AG04450 (cell line): Measurements from ENCODE around the gene HNF1A. TPM values are rescaled to one million over a fixed set of nuclear protein-coding genes. Genes with fewer than 3 reads are reported as not detected.
A peak's percentile ranks its signal among the peaks of the same experiment; 100 is the strongest.
"Not testable (repeated sequence)": the region's sequence is repeated elsewhere in the genome, so short reads cannot be mapped to it uniquely, and the experiment has no call there.

Experiments
- CTCF ChIA-PET: fragments of 300-600, 350-600 bp; formaldehyde crosslinking; extraction: SDS; loops from one replicate; lab custom pipeline; 2022; ENCODE audit warnings: antibody characterized with exemption, inconsistent platforms; lab: Charles Lee
- POLR2A ChIA-PET: fragments of 350-600 bp; formaldehyde crosslinking; extraction: SDS; loops from one replicate; lab custom pipeline; 2021; ENCODE audit warnings: antibody characterized with exemption, inconsistent platforms; lab: Yijun Ruan, JAX
- DNase-seq: peaks from one replicate; pipeline ENCODE4 v3.0.0-alpha.2; 2011; ENCODE audit warnings: low read depth, low spot score
- H3K27ac ChIP-seq: one replicate; pipeline ENCODE4 v1.5.1; 2012; ENCODE audit warnings: low read depth, low read length, control low read depth
- H3K27me3 ChIP-seq: one replicate; pipeline ENCODE4 v1.6.0; 2012; ENCODE audit warnings: low read length; ENCODE audit not compliant: control insufficient read depth, insufficient read depth
- H3K4me3 ChIP-seq: 2 replicates; pipeline ENCODE4 v1.5.1; 2011; ENCODE audit warnings: mild to moderate bottlenecking, low read depth, low read length, control low read depth
- H3K9me3 ChIP-seq: 2 replicates; pipeline ENCODE4 v1.5.1; 2012; ENCODE audit warnings: low read length; ENCODE audit not compliant: control insufficient read depth, insufficient read depth
- CTCF ChIP-seq: IDR thresholded peaks from 2 replicates; pipeline ENCODE4 v1.5.1; 2011; ENCODE audit warnings: low read depth, low read length, control low read depth, inconsistent platforms
- polyA plus RNA-seq: library from polyadenylated mRNA; depleted of rRNA; stranded (reverse); fragments of >200 nt; gene quantifications from 2 replicates; pipeline ENCODE4 v1.2.3, GENCODE V29; 2011

The HNF1A gene
- polyA plus RNA-seq, 1 experiment = not detected

- POLR2A ChIA-PET = interaction anchor here (0.6 kb wide), 1 partner anchor 12 kb away, joined by 11 read pairs; no protein-coding TSS in a partner anchor
- no peak overlapping the region for H3K27ac ChIP-seq
- no peaks in the 10 kb centered on the region for H3K9me3 ChIP-seq
- peak; percentile 83 for TF ChIP-seq CTCF
- H3K4me3 ChIP-seq = no peak overlapping the region
- H3K27me3 ChIP-seq = peaks cover 2% of the 10 kb centered on the region
- peak; percentile 10 for DNase-seq
- CTCF ChIA-PET = interaction anchor here (1.0 kb wide), 2 partner anchors 9 to 13 kb away, joined by 3 to 8 read pairs; no protein-coding TSS in a partner anchor
These were observed 33.6 kb upstream of the HNF1A start for GRCh38 chr12:120944645-120945217.

DNA sequence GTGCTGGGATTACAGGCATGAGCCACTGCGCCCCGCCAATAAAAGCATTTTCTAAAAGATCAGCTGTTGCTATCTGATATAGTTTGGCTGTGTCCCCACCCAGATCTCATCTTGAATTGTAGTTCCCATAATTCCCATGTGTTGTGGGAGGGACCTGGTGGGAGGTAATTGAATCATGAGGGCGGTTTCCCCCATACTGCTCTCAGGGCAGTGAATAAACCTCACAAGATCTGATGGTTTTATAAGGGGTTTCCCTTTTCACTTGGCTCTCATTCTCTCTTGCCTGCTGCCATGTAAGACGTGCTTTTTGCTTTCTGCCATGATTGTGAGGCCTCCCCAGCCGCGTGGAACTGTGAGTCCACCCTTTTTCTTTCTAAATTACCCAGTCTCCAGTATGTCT, 32.8 kb upstream of the HNF1A start:
- DNase-seq, H3K9me3 ChIP-seq, POLR2A ChIA-PET, H3K4me3 ChIP-seq, H3K27ac ChIP-seq, CTCF ChIA-PET, H3K27me3 ChIP-seq: not testable (repeated sequence)

GRCh38 chr12:120950260-120950799, 28.0 kb upstream of the HNF1A start:
- DNase-seq, H3K27ac ChIP-seq, POLR2A ChIA-PET, H3K4me3 ChIP-seq, H3K9me3 ChIP-seq, H3K27me3 ChIP-seq: not testable (repeated sequence)
- CTCF ChIA-PET = interaction anchor here (0.6 kb wide), 1 partner anchor 303 kb away, joined by 3 read pairs; no protein-coding TSS in a partner anchor

DNA sequence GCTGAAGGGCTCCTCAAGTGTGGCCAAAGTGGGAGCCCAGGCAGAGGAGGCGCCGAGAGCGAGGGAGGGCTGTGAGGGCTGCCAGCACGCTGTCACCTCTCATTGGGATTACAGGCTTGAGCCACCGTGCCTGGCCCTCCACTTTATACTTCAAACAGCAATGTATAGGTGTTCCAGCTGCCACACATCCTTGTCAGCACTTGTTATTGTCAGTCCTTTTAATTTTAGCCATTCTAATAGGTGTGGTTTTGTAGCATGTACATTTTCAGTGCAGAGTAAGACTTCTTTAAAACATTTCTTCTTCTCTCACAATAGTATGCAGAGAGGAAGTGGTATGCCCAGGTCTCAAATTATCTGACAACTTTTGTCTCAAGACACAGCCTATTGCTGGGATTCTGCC, 27.5 kb upstream of the HNF1A start:
- ChIA-PET POLR2A (no interaction called here), CTCF (no interaction called here)
- DNase-seq = no peak
- no peak for TF ChIP-seq CTCF
- Histone ChIP-seq H3K4me3 (no peak overlapping the region), H3K27ac (no peak overlapping the region), H3K27me3 (peaks cover 4% of the 10 kb centered on the region), H3K9me3 (no peaks in the 10 kb centered on the region; the same call in 1 of the 2 replicates)

- DNase-seq = no peak
- Histone ChIP-seq H3K27me3 (peaks cover 8% of the 10 kb centered on the region), H3K4me3 (no peak overlapping the region), H3K27ac (no peak overlapping the region), H3K9me3 (no peaks in the 10 kb centered on the region; the same call in 1 of the 2 replicates)
- POLR2A ChIA-PET = interaction anchor here (0.7 kb wide), 1 partner anchor 664 kb away, joined by 4 read pairs; no protein-coding TSS in a partner anchor
- no peak for TF ChIP-seq CTCF
- CTCF ChIA-PET = interaction anchor here (1.0 to 1.9 kb wide), 2 partner anchors 11 to 306 kb away, joined by 5 to 8 read pairs; no protein-coding TSS in a partner anchor
These were observed 23.1 kb upstream of the HNF1A start for GRCh38 chr12:120955232-120955631.
